ENCODE data around the gene SARDH.
A peak's percentile ranks its signal among the peaks of the same experiment; 100 is the strongest.

Gene SARDH

DNA sequence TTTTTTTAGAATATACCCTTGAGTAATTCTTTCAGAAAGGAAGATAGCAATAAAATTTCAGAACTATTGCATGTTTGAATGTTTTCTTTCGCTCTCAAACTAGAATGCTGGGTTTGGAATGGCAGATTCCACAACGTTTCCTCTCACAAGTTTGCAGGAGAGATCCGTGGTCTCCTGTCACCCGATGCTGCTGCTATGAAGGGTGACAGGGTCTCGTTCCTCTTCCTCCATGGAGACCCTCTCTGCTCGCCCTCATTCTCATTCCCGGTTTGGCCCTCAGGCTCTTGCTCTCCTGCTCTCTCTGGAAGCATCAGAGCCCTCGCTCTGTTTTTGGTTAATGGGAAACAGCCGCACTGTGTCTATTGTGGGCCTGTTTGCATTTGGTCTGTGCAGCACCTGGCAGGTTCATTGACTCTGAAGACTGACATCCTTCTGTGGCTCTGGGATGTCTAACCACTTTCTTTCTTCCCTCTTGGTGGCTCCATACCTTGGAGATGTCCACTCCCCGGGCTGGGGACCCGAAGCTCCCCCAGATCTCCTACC, 116.4 kb downstream of the SARDH start:
- DNase-seq: peak; percentile 12

DNA sequence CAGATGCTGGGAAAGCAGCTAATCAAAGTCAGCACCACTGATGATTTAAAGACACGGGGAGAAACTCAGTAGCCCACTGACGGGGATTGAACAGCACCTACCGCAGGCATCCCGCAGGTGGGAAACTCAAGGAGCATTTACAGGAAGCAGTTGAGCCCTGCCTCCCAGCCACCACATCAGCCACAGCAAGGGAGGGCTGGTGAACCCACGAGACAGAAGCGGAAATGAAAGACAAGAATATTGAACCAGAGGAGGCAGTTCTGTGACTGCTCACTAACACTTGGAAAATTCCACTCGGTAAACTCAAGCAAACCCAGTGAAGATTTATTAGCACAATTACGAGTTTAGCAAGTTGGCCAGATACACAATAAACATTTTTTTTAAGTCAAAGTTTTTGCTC, 118.4 kb downstream of the SARDH start:
- no peak for DNase-seq

DNA sequence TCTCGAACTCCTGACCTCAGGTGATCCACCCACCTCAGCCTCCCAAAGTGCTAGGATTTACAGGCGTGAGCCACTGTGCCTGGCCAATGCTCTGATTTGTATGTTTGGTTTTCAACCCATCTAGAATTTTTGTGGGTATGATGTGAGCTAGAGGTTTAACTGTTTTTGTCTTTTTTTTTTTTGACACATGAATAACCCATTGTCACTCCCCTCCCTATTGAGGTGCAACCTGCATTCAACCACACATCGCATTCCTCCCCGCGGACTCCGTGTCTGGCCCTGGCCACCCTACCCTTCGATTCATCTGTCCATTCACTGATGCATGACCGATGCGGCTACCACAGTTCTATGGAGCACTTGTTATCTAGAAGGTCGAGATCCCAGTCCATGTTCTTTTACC, 119.4 kb downstream of the SARDH start:
- DNase-seq: no peak

DNA sequence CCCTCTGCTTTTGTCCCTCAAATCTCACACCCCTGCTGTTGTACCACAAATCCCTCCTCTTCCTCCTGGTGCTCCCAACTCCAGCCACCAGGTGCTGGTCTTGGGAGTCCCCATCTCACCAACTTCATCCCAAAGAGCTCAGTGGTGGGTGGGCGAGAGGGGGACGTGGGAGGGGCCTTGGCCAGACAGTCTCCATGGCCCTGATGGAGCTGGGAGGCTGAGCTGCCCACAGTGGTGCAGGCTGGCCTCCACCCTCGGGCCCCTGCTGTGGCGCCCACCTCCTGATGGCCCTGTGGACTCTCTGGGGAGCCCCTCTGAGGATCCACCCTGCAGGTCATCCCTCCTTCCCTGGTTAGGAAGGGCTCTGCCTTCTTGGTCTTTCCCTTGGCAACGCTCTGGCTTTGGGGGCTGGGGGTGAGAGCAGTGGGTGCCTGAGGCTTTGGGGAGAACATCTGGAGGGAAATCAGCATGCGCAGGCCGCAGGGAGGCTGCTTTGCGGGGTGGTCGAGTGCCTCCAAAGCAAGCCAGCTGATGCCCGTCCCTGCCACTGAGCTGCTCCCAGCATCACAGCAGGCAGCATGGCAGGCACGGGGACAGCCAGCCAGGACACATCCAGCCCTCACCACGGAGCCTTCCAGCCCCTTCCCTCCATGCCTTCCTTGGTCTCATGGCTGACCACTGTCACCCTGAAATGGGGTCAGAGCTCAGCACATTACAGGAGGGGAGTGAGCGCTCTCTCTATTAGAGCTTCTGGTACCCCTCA, 121.3 kb downstream of the SARDH start:
- DNase-seq: no peak

DNA sequence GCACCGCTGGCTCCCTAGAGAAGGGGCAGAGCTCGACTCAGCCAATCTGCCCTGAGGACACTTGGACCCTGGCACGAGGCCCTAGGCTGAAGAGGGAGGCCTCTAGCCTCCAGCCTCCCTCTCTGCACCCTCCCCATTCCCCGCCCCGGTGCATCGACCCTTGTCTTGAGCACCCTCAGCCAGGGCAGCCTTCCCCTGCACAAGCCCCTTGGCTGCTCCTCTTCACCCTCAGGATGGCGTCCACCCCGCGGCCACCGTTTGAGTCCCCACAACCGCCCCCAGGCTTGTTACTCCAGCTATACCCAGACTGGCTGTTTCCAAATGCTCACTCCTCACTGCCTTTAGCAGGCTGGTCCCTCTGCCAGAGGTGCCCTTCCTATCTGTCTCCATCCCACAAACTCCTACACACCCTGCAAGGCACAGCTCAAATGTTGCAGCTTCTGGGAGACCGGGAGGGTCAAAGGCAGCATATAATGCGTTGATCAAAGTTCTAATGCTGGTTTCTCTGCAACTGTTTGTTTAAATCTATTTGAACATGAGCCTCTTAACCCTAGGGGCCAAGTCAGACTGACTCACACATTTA, 122.5 kb downstream of the SARDH start:
- no peak for DNase-seq

DNA sequence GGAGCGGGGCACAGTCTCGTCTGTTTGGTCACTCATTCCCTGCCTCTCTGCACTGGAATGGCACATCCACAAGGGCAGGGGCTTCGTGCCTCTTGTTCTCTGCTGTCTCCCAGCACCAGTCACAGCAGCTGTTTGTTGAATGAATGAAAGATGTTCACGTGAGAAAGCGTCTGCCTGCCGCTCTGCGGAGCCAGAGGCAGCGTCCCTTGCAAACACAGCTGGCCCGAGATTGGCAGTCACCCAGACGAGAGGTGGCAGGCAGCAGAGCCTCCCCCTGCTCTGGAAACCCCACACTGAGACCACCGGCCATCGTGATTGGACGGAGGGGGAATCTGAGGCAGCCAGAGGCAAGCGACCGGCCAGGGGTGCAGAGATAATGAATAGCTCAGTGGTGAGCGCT, 123.0 kb downstream of the SARDH start:
- peak; percentile 55 for DNase-seq

DNA sequence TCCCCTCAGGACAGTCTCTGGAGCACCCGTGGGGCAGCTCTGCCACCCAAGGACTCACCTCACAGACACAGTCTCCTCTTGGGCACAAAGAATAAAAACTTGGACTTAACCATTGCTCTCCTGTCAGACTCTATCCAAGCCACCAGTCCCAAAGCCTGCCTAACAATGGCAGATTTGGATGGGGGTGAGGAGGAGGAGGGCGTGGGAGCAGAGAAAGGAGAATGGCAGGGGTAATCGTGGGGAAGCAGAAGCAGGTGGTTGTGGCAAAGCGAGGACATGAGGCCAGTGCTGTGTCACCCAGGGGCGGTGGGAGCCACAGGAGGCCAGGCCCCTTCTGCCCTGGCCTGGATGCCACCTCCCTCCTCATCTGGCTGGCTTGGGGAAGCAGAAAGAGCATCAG, 123.5 kb downstream of the SARDH start:
- no peak for DNase-seq

DNA sequence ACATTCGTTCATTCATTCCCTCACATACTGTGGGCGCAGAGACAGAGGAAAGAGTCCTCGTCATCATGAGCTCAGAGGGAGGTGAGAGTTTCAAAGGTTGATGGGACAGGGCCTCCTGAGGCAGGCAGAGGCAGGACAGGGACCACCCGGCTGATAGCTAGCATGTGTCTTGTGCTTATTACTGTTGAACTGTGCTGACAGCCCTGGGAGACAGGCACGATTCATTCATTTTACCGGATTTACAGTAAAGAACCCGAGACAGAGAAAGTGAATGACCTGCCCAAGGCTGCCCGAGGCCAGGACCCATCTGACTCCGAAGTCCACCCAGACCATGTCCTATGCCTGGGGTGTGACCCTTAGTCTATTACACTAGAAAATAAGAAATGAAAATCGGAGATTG, 124.1 kb downstream of the SARDH start:
- no peak for DNase-seq

Measured in NCI-H1092 treated with DMSO at 0.1 percent for 48 hours (cell line).